Measurements from ENCODE around the gene RLN1.
"Not testable (repeated sequence)": the region's sequence is repeated elsewhere in the genome, so short reads cannot be mapped to it uniquely, and the experiment has no call there.

RLN1 gene, protein sequence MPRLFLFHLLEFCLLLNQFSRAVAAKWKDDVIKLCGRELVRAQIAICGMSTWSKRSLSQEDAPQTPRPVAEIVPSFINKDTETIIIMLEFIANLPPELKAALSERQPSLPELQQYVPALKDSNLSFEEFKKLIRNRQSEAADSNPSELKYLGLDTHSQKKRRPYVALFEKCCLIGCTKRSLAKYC

DNA sequence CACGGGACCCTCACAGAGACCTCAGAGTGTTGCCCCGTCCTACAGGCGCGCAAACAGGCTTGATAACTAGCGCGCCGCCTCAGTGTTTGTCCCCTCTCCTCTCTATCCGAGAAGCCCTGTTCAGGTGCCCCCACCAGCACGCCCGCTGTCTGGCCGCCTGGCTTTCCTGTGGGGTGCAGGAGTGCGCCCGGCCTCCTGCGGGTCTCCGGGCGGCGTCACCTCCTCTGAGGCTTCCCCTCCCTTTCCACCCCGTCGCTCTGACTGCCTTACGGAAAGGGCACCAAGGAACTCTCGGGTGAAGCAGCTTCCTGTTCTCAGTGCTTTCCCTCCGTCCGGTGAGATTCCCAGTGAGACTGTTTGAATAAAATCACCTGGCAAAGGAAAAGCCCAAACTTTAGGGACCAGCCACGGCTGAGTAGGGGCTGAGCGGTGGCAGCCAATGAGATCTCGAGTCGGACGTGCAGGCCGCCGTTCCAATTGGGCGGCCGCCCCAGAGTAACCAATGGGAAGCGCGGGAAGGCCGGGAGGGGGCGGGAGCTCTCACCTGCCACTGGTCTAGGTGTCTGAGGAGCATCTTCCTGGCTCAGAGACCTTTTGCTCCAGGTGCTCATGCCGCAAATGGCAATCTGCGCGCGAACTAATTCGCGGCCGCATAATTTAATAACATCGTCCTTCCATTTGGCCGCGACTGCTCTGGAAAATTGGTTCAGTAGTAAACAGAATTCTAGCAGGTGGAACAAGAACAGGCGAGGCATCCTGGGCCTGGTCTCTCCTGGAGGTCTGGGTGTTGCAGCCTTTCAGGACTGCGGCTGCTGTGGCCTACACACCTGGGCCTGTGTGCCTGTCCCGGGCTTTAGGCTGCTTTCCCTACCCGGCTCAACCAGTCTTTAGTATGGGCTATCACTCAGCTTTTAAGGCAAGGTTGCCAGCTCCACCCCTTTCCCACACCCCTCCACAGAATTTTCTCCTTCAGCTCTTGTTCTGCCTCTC, at the start of gene RLN1:
Gene RLN1, minus strand, starts transcription at position 885 of the 990 bp plus-strand sequence. Its CDS starts 130 bp downstream, at position 755.
- peak within 1 kb of the TSS; percentile 63 for H3K4me3 Mint-ChIP-seq
- peak; percentile 97 for ATAC-seq (replicated peaks; ENCODE audit: extremely low read depth, poor library complexity, severe bottlenecking)
- H3K4me1 Mint-ChIP-seq; DNase-seq (ENCODE audit: low spot score in 2 of 2); H3K9me3 Mint-ChIP-seq; H3K27me3 Mint-ChIP-seq; H3K36me3 Mint-ChIP-seq (ENCODE audit: insufficient read depth): not testable (repeated sequence)
- peak within 1 kb of the TSS; percentile 30 for H3K27ac Mint-ChIP-seq (ENCODE audit: low read depth)

- peaks cover 35% of the 10 kb centered on the region for H3K4me1 Mint-ChIP-seq
- H3K27me3 Mint-ChIP-seq, result no peaks in the 10 kb centered on the region
- no peak for ATAC-seq (replicated peaks; ENCODE audit: extremely low read depth, poor library complexity, severe bottlenecking)
- no peak overlapping the region for H3K4me3 Mint-ChIP-seq
- H3K27ac Mint-ChIP-seq (ENCODE audit: low read depth), result no peak overlapping the region
- H3K9me3 Mint-ChIP-seq, result no peaks in the 10 kb centered on the region
- no peak for DNase-seq (ENCODE audit: low spot score in 2 of 2)
- H3K36me3 Mint-ChIP-seq (ENCODE audit: insufficient read depth), result peaks cover 2% of the 10 kb centered on the region
Observed at GRCh38 chr9:5389109-5389732, 49.5 kb upstream of the RLN1 start.

DNA sequence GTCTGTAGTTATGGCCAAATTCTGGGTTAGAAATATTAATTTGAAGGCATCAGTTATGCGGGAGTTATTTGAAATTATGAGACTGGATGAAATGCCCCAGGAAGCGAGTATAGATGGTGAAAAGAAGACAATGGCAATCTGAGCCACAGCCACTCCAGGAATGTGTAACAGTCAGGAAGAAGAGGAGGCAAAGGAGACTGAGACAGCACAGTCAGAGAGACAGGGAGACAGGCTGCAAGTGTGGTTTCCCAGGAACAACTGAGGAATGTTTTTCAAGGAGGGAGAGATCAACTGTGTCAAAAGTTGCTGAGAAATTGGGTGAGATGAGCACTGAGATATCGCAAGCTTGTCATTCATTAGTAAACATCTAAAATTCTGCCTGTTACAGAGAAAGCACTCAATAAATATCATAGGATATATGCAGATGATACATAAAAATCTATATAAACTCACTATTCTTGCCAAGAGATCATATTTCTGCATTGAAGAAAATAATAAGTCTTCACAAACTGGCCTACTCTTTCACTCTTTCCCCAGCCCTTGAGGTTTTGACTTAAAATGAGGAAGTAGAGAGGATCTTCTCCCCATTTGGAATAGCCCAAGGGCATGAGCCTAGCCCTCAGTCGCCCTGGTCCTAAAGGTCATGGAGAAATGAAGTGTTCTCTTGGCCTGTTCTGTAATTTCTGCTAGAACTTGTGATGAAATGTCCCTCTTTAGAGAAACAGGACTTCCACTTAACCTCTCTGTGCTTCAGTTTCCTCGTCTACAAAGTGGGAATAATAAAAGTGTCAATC, 48.5 kb upstream of the RLN1 start:
- Mint-ChIP-seq H3K27me3 (no peaks in the 10 kb centered on the region), H3K36me3 (ENCODE audit: insufficient read depth) (peaks cover 4% of the 10 kb centered on the region), H3K4me1 (peaks cover 31% of the 10 kb centered on the region), H3K27ac (ENCODE audit: low read depth) (no peak overlapping the region), H3K9me3 (no peaks in the 10 kb centered on the region), H3K4me3 (no peak overlapping the region)
- no peak for DNase-seq (ENCODE audit: low spot score in 2 of 2)
- ATAC-seq (replicated peaks; ENCODE audit: extremely low read depth, poor library complexity, severe bottlenecking), result no peak

GRCh38 chr9:5384436-5384835, 44.8 kb upstream of the RLN1 start:
- Mint-ChIP-seq H3K27ac (ENCODE audit: low read depth) (no peak overlapping the region), H3K4me1 (peaks cover 18% of the 10 kb centered on the region), H3K9me3 (no peaks in the 10 kb centered on the region), H3K27me3 (no peaks in the 10 kb centered on the region), H3K36me3 (ENCODE audit: insufficient read depth) (peaks cover 2% of the 10 kb centered on the region), H3K4me3 (no peak overlapping the region)
- DNase-seq (ENCODE audit: low spot score in 2 of 2), result no peak
- no peak for ATAC-seq (replicated peaks; ENCODE audit: extremely low read depth, poor library complexity, severe bottlenecking)

- DNase-seq (ENCODE audit: low spot score in 2 of 2), result no peak
- H3K4me3 Mint-ChIP-seq, result no peak overlapping the region
- peaks cover 2% of the 10 kb centered on the region for H3K36me3 Mint-ChIP-seq (ENCODE audit: insufficient read depth)
- no peaks in the 10 kb centered on the region for H3K9me3 Mint-ChIP-seq
- peaks cover 2% of the 10 kb centered on the region for H3K4me1 Mint-ChIP-seq
- no peaks in the 10 kb centered on the region for H3K27me3 Mint-ChIP-seq
- H3K27ac Mint-ChIP-seq (ENCODE audit: low read depth), result peak overlapping the region; percentile 27
- ATAC-seq (replicated peaks; ENCODE audit: extremely low read depth, poor library complexity, severe bottlenecking), result no peak
Observed at GRCh38 chr9:5382479-5382878, 42.8 kb upstream of the RLN1 start.

- ATAC-seq (replicated peaks; ENCODE audit: extremely low read depth, poor library complexity, severe bottlenecking) (no peak), DNase-seq (ENCODE audit: low spot score in 2 of 2) (no peak)
- peak overlapping the region; percentile 8 for H3K27ac Mint-ChIP-seq (ENCODE audit: low read depth)
- no peak overlapping the region for H3K4me3 Mint-ChIP-seq
- no peaks in the 10 kb centered on the region for H3K27me3 Mint-ChIP-seq
- no peaks in the 10 kb centered on the region for H3K9me3 Mint-ChIP-seq
- H3K4me1 Mint-ChIP-seq, result peaks cover 13% of the 10 kb centered on the region
- no peaks in the 10 kb centered on the region for H3K36me3 Mint-ChIP-seq (ENCODE audit: insufficient read depth)
Observed at GRCh38 chr9:5375790-5376477, 36.3 kb upstream of the RLN1 start.

- Mint-ChIP-seq H3K36me3 (ENCODE audit: insufficient read depth) (no peaks in the 10 kb centered on the region), H3K27me3 (no peaks in the 10 kb centered on the region), H3K4me3 (no peak overlapping the region), H3K9me3 (no peaks in the 10 kb centered on the region), H3K4me1 (peaks cover 13% of the 10 kb centered on the region), H3K27ac (ENCODE audit: low read depth) (peak overlapping the region; percentile 63)
- DNase-seq (ENCODE audit: low spot score in 2 of 2) (no peak), ATAC-seq (replicated peaks; ENCODE audit: extremely low read depth, poor library complexity, severe bottlenecking) (no peak)
Observed at GRCh38 chr9:5375091-5375490, 35.4 kb upstream of the RLN1 start.

DNA sequence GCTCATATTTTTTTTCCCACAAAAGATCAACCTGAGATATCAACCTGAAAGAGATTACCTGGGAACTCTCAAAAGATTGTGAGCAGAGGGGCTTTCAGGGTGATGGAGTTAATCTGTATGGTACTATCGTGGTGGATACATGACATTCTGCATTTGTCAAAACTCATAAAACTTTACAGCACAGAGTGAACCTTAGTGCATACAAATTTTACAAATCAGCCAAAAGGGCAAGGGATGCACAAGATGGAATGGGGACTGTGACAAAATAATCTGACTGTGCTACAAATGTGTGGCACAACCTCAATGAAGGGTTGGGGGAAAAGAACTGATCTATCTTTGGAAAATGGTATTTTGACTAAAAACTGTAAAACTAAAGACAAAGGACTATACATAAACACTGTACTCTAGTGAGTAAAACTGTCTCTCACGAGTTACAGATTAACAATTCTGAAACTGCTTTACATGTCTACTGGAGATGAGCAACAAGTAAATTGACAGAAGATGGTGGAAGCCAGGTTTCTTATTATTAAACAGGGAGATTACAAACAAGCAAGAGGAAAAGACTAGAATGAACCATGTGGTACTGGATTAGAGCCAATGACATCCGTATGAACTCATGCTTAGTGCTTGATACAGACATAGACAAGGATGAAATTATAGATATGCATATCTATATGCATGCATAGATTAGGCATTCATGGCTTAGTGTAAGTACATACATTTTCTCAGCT, 24.8 kb upstream of the RLN1 start:
- DNase-seq (ENCODE audit: low spot score in 2 of 2), result no peak

GRCh38 chr9:5361326-5362010, 21.8 kb upstream of the RLN1 start:
- H3K36me3 Mint-ChIP-seq (ENCODE audit: insufficient read depth), result peaks cover 4% of the 10 kb centered on the region
- DNase-seq (ENCODE audit: low spot score in 2 of 2) (no peak), ATAC-seq (replicated peaks; ENCODE audit: extremely low read depth, poor library complexity, severe bottlenecking) (no peak)
- H3K4me3 Mint-ChIP-seq, result no peak overlapping the region
- no peak overlapping the region for H3K27ac Mint-ChIP-seq (ENCODE audit: low read depth)
- H3K9me3 Mint-ChIP-seq, result no peaks in the 10 kb centered on the region
- no peaks in the 10 kb centered on the region for H3K27me3 Mint-ChIP-seq
- no peaks in the 10 kb centered on the region for H3K4me1 Mint-ChIP-seq

More for the DNA sequence above, 24.8 kb upstream of the RLN1 start:
- peaks cover 12% of the 10 kb centered on the region for H3K4me1 Mint-ChIP-seq
- H3K36me3 Mint-ChIP-seq (ENCODE audit: insufficient read depth), result peaks cover 2% of the 10 kb centered on the region
- peaks cover 4% of the 10 kb centered on the region for H3K9me3 Mint-ChIP-seq
- H3K27ac Mint-ChIP-seq (ENCODE audit: low read depth), result no peak overlapping the region
- H3K27me3 Mint-ChIP-seq, result no peaks in the 10 kb centered on the region
- no peak for ATAC-seq (replicated peaks; ENCODE audit: extremely low read depth, poor library complexity, severe bottlenecking)
- H3K4me3 Mint-ChIP-seq, result no peak overlapping the region

GRCh38 chr9:5360341-5360740, 20.7 kb upstream of the RLN1 start:
- H3K9me3 Mint-ChIP-seq, result no peaks in the 10 kb centered on the region
- peaks cover 4% of the 10 kb centered on the region for H3K36me3 Mint-ChIP-seq (ENCODE audit: insufficient read depth)
- ATAC-seq (replicated peaks; ENCODE audit: extremely low read depth, poor library complexity, severe bottlenecking) (no peak), DNase-seq (ENCODE audit: low spot score in 2 of 2) (no peak)
- no peak overlapping the region for H3K27ac Mint-ChIP-seq (ENCODE audit: low read depth)
- H3K4me3 Mint-ChIP-seq, result no peak overlapping the region
- H3K4me1 Mint-ChIP-seq, result no peaks in the 10 kb centered on the region
- no peaks in the 10 kb centered on the region for H3K27me3 Mint-ChIP-seq
